Lower leg skin (tissue), 4 donors: ENCODE measurements around the gene SPATA7. TPM values are rescaled to one million over a fixed set of nuclear protein-coding genes. Genes with fewer than 3 reads are reported as not detected.

Experiments
- DNase-seq, 2 donors: peaks; one replicate each; pipeline ENCODE4 v3.0.0-alpha.2; 2019; ENCODE audit warnings: low spot score in 2 of 2
- H3K4me3 ChIP-seq: fragments of 200-600 bp; sonication (generic); 2 replicates; pipeline ENCODE4 v1.5.1; 2017; ENCODE audit warnings: mild to moderate bottlenecking, low read depth; ENCODE audit not compliant: poor library complexity, severe bottlenecking
- POLR2A ChIP-seq, 2 donors: fragments of 450-650 bp; IDR thresholded peaks; one replicate each; pipeline ENCODE4 v1.6.1; 2016 to 2017; ENCODE audit warnings: antibody characterized with exemption in 2 of 2, mild to moderate bottlenecking in 1 of 2, moderate library complexity in 1 of 2
- WGBS, 2 donors: methylation state at CpG; one replicate each; pipeline ENCODE4 v1.1.5; 2018; 5-methylcytosine and 5-hydroxymethylcytosine counted together
- intact Hi-C: fragments of 100-400 bp; cut with DNase I; formaldehyde crosslinking; loops from one replicate; pipeline ENCODE4 v1.15.0; 2023; ENCODE audit warnings: low total_unique reads
- total RNA-seq, 4 donors: library from RNA; depleted of rRNA; stranded (reverse); fragments of >200 nt; gene quantifications; one replicate each; pipeline ENCODE4 v1.1.0, GENCODE V29; 2016
- TF ChIP-seq, protein P1 (sequence below), 3 donors: fragments of 450-650 bp; IDR thresholded peaks; one replicate each; pipeline ENCODE4 v1.5.1; 2016; ENCODE audit warnings: antibody characterized with exemption in 3 of 3, mild to moderate bottlenecking in 3 of 3, moderate library complexity in 2 of 3

Gene SPATA7
- total RNA-seq, 4 donors from 2014 or later, result 5.2 to 17.0 (median 11.7) TPM

- no peak for DNase-seq
- intact Hi-C loops, result no loop called here
- 97 to 98% methylated on average over 36 of the region's 36 CpGs for WGBS, 2 donors
- TF ChIP-seq, protein P1, sequence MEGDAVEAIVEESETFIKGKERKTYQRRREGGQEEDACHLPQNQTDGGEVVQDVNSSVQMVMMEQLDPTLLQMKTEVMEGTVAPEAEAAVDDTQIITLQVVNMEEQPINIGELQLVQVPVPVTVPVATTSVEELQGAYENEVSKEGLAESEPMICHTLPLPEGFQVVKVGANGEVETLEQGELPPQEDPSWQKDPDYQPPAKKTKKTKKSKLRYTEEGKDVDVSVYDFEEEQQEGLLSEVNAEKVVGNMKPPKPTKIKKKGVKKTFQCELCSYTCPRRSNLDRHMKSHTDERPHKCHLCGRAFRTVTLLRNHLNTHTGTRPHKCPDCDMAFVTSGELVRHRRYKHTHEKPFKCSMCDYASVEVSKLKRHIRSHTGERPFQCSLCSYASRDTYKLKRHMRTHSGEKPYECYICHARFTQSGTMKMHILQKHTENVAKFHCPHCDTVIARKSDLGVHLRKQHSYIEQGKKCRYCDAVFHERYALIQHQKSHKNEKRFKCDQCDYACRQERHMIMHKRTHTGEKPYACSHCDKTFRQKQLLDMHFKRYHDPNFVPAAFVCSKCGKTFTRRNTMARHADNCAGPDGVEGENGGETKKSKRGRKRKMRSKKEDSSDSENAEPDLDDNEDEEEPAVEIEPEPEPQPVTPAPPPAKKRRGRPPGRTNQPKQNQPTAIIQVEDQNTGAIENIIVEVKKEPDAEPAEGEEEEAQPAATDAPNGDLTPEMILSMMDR (IDR thresholded peaks at IDR 0.05), result no peak
- TF ChIP-seq POLR2A (IDR thresholded peaks at IDR 0.05), result no peak
- H3K4me3 ChIP-seq, result no peak overlapping the region
Measured at GRCh38 chr14:88478931-88479330, 93.5 kb downstream of the SPATA7 start.

DNA sequence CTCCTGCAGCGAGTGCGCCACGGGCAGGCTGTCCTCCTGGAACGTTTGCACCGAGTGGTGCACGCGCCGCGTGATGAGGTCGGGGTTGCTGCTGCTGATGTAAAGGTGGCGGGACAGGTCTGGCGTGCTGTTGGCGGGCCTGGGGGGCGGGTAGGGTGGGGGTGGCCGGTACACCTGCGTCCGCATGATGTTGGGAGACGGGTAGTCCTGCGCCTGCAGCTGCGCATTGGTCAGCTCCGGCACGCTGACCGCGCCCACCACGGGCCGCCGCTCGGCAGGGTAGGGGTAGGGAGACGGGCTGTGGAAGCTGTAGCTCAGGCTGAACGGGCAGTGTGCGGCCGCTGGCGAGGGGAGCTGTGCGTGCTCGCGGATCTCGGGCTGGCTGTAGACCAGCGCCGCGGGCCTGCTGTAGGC lies 94.1 kb downstream of the SPATA7 start:
- no peak overlapping the region for H3K4me3 ChIP-seq
- intact Hi-C loops, result no loop called here
- TF ChIP-seq POLR2A (IDR thresholded peaks at IDR 0.05), result no peak
- TF ChIP-seq, protein P1 (IDR thresholded peaks at IDR 0.05), result no peak
- DNase-seq, result no peak
- 93% methylated on average over 40 of the region's 40 CpGs for WGBS, 2 donors

DNA sequence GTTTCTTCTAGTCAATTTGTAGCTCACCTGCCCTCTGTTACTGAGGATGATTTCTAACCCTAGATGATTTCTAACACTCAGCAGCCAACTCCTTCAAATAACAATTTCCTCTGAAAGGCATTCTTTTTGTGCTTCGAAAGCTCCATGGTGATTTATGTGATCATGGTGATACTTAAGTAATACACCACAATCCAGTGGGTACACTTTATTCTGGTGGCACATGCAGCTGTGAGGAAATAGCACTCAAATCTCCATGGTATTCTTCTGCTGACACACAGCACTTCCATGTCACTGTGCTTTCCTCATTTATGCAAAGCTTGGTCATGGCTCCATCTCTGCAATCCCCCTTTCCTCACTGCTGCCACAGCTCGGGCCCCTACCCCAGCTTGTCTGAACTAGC lies 95.6 kb downstream of the SPATA7 start:
- TF ChIP-seq POLR2A (IDR thresholded peaks at IDR 0.05), result no peak
- TF ChIP-seq, protein P1 (IDR thresholded peaks at IDR 0.05), result no peak
- no peak for DNase-seq
- WGBS, 2 donors, result 83 to 85% methylated on average over 2 of the region's 2 CpGs
- intact Hi-C loops, result no loop called here
- no peak overlapping the region for H3K4me3 ChIP-seq

DNA sequence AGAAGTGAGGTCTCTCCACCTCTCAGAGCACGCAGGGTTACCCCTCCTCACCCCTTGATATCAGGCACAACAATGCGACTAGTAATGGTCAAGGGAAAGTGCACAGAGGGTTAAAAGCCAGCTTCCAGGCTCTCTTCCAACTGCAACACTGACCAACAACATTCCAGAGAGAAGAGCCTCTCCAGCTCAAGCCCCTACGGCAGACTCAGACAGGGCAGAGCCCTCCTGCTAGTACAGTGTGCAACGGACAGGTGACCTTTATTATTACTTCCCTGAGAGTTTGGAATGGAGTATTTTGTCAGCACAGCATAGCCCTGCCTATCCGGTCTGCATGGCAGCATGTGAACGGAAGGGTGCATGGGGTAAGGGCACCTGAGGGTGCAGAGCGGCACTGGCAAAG lies 96.3 kb downstream of the SPATA7 start:
- TF ChIP-seq POLR2A (IDR thresholded peaks at IDR 0.05), result no peak
- TF ChIP-seq, protein P1 (IDR thresholded peaks at IDR 0.05), result no peak
- DNase-seq, result no peak
- WGBS, 2 donors, result 83 to 85% methylated on average over 7 of the region's 7 CpGs
- no peak overlapping the region for H3K4me3 ChIP-seq
- intact Hi-C loops, result no loop called here

DNA sequence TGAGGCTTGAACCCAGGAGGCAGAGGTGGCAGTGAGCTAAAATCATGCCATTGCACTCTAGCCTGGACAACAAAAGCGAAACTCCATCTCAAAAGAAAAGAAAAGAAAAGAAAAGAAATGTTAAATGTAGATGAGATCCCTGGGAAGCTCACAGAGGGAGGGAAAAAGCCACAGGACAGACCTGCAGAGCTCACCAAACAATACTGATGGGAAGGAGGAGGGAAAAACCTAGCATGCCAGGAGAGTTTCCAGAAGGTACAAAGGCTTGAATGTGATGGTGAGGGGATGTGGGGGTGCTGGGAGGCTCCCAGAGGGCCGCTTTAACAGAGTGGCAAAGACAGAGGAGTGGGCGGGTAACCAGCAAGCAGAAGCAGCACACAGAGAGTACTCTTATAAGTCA lies 97.1 kb downstream of the SPATA7 start:
- no peak overlapping the region for H3K4me3 ChIP-seq
- no peak for DNase-seq
- TF ChIP-seq, protein P1 (IDR thresholded peaks at IDR 0.05), result no peak
- TF ChIP-seq POLR2A (IDR thresholded peaks at IDR 0.05), result no peak
- intact Hi-C loops, result no loop called here
- WGBS, 2 donors, result 97 to 99% methylated on average over 3 of the region's 3 CpGs

Other genes with a start within 250 kb of the SPATA7 start
- under 1 TPM in 1 of 4 donors, not detected in 3; 0.02 TPM for gene KCNK10, start 62.4 kb upstream of the SPATA7 start, total RNA-seq
- gene PTPN21, start 169.3 kb downstream of the SPATA7 start, total RNA-seq, result 10 to 100 TPM; 39.5 to 76.9 (median 64.0) TPM
- gene ZC3H14, start 177.4 kb downstream of the SPATA7 start, total RNA-seq, result 10 to 100 TPM; 45.2 to 54.5 (median 51.4) TPM